Right atrium auricular region (tissue), 2 donors: ENCODE measurements around the gene BABAM2. TPM values are rescaled to one million over a fixed set of nuclear protein-coding genes. Genes with fewer than 3 reads are reported as not detected.

Experiments
- DNase-seq: peaks from one replicate; pipeline ENCODE4 v3.0.0-alpha.2; 2019; ENCODE audit warnings: low spot score
- H3K27ac ChIP-seq, 2 donors: fragments of 200-600 bp; sonication (generic); 1 replicate in 1 of 2; 2 replicates in 1 of 2; pipeline ENCODE4 v1.5.1; 2016 to 2019
- H3K27me3 ChIP-seq, 2 donors: fragments of 200-600 bp; sonication (generic); one replicate each; pipeline versions ENCODE4 v1.5.1 to v1.6.0; 2017 to 2019
- H3K36me3 ChIP-seq: fragments of 200-600 bp; sonication (generic); one replicate; pipeline ENCODE4 v1.5.1; 2016
- H3K4me1 ChIP-seq, 2 donors: fragments of 200-600 bp; sonication (generic); one replicate each; pipeline versions ENCODE4 v1.5.1 to v1.6.0; 2017 to 2019
- H3K4me3 ChIP-seq, 2 donors: fragments of 200-600 bp; sonication (generic); 1 replicate in 1 of 2; 2 replicates in 1 of 2; pipeline ENCODE4 v1.5.1; 2017 to 2019; ENCODE audit warnings: mild to moderate bottlenecking in 1 of 2, moderate library complexity in 1 of 2
- H3K9me3 ChIP-seq, 2 donors: fragments of 200-600 bp; sonication (generic); one replicate each; pipeline ENCODE4 v1.5.1; 2019
- CTCF ChIP-seq, 2 donors: fragments of 200-600 bp; sonication (generic); IDR thresholded peaks; one replicate each; pipeline ENCODE4 v1.5.1; 2019; ENCODE audit warnings: antibody characterized with exemption in 2 of 2
- total RNA-seq, 2 donors: library from RNA; depleted of rRNA; stranded (reverse); fragments of >200 nt; gene quantifications; one replicate each; pipeline ENCODE4 v1.1.0, GENCODE V29; 2016

Gene BABAM2
- total RNA-seq, 2 donors from 2014 or later = 58.8 to 60.6 TPM

GRCh38 chr2:28034696-28035095, 144.2 kb downstream of the BABAM2 start:
- peaks cover 0 to 14% of the 10 kb centered on the region in 2 donors for H3K4me1 ChIP-seq
- no peak overlapping the region for H3K4me3 ChIP-seq
- DNase-seq = no peak
- no peaks in the 10 kb centered on the region for H3K9me3 ChIP-seq
- no peak for TF ChIP-seq CTCF (IDR thresholded peaks at IDR 0.05)
- no peaks in the 10 kb centered on the region for H3K36me3 ChIP-seq
- no peak overlapping the region for H3K27ac ChIP-seq
- H3K27me3 ChIP-seq = no peaks in the 10 kb centered on the region

GRCh38 chr2:28035163-28035690, 144.7 kb downstream of the BABAM2 start:
- no peak for TF ChIP-seq CTCF (IDR thresholded peaks at IDR 0.05)
- DNase-seq = no peak
- H3K9me3 ChIP-seq = no peaks in the 10 kb centered on the region
- no peak overlapping the region for H3K4me3 ChIP-seq
- H3K4me1 ChIP-seq = peaks cover 0 to 14% of the 10 kb centered on the region in 2 donors
- no peak overlapping the region for H3K27ac ChIP-seq
- no peaks in the 10 kb centered on the region for H3K27me3 ChIP-seq
- H3K36me3 ChIP-seq = no peaks in the 10 kb centered on the region

GRCh38 chr2:28035816-28036215, 145.3 kb downstream of the BABAM2 start:
- H3K4me3 ChIP-seq = no peak overlapping the region
- H3K9me3 ChIP-seq = no peaks in the 10 kb centered on the region
- H3K27me3 ChIP-seq = no peaks in the 10 kb centered on the region
- H3K36me3 ChIP-seq = no peaks in the 10 kb centered on the region
- peaks cover 0 to 14% of the 10 kb centered on the region in 2 donors for H3K4me1 ChIP-seq
- no peak overlapping the region for H3K27ac ChIP-seq
- TF ChIP-seq CTCF (IDR thresholded peaks at IDR 0.05) = no peak
- no peak for DNase-seq

- no peak overlapping the region for H3K27ac ChIP-seq
- DNase-seq = no peak
Observed at GRCh38 chr2:28036307-28036706, 145.8 kb downstream of the BABAM2 start.

GRCh38 chr2:28038722-28039121, 148.2 kb downstream of the BABAM2 start:
- H3K4me3 ChIP-seq = no peak overlapping the region
- H3K27me3 ChIP-seq = no peaks in the 10 kb centered on the region
- no peaks in the 10 kb centered on the region for H3K36me3 ChIP-seq
- no peak for DNase-seq
- peaks cover 0 to 7% of the 10 kb centered on the region in 2 donors for H3K4me1 ChIP-seq
- no peak for TF ChIP-seq CTCF (IDR thresholded peaks at IDR 0.05)
- no peak overlapping the region for H3K27ac ChIP-seq
- H3K9me3 ChIP-seq = no peaks in the 10 kb centered on the region

More at GRCh38 chr2:28036307-28036706, 145.8 kb downstream of the BABAM2 start:
- no peak for TF ChIP-seq CTCF (IDR thresholded peaks at IDR 0.05)
- H3K36me3 ChIP-seq = no peaks in the 10 kb centered on the region
- peaks cover 0 to 10% of the 10 kb centered on the region in 2 donors for H3K4me1 ChIP-seq
- no peak overlapping the region for H3K4me3 ChIP-seq
- H3K9me3 ChIP-seq = no peaks in the 10 kb centered on the region
- no peaks in the 10 kb centered on the region for H3K27me3 ChIP-seq
